ENCODE data around the gene RAB24.

RAB24 gene

GRCh38 chr5:177290816-177291596 is 12.5 kb downstream of the RAB24 start:
- Histone ChIP-seq H3K4me1 (ENCODE audit: control insufficient read depth, low read depth, low read length) (no peaks in the 10 kb centered on the region), H3K18ac (ENCODE audit: low read length) (no peak overlapping the region), H2BK5ac (ENCODE audit: low read length) (no peak overlapping the region), H2BK15ac (replicated peaks; ENCODE audit: low read depth) (no peak overlapping the region), H3K4me2 (ENCODE audit: low read length) (no peak overlapping the region), H3K27me3 (ENCODE audit: insufficient read depth, low read length, poor library complexity) (no peaks in the 10 kb centered on the region), H3K4me3 (ENCODE audit: low read length) (no peak overlapping the region), H3K36me3 (ENCODE audit: control insufficient read depth, insufficient read depth, low read length) (peaks cover 15% of the 10 kb centered on the region), H4K5ac (ENCODE audit: low read length) (no peak overlapping the region), H2BK120ac (ENCODE audit: low read depth, low read length) (no peak overlapping the region), H3K27ac (ENCODE audit: low read depth, low read length) (no peak overlapping the region), H2AK5ac (ENCODE audit: low read length) (no peak overlapping the region), H3K56ac (ENCODE audit: low read length) (no peak overlapping the region), H4K8ac (ENCODE audit: low read depth, low read length) (no peak overlapping the region), H3K79me2 (ENCODE audit: control insufficient read depth, insufficient read depth, low read length) (no peaks in the 10 kb centered on the region), H3K9ac (ENCODE audit: low read length) (no peak overlapping the region), H3K23ac (ENCODE audit: low read length) (no peak overlapping the region), H3K4ac (ENCODE audit: low read depth, low read length) (no peak overlapping the region), H3K79me1 (ENCODE audit: low read length) (peaks cover 1% of the 10 kb centered on the region)
- DNase-seq, result no peak
- WGBS (ENCODE audit: extremely low coverage, insufficient coverage, low lambda C conversion rate), result no CpG with 5 or more reads among the region's 12 CpGs

- H3K4me1 ChIP-seq (ENCODE audit: control insufficient read depth, low read depth, low read length), result no peaks in the 10 kb centered on the region
- H3K4me3 ChIP-seq (ENCODE audit: low read length), result no peak overlapping the region
- H3K79me1 ChIP-seq (ENCODE audit: low read length), result no peaks in the 10 kb centered on the region
- no peak overlapping the region for H2BK5ac ChIP-seq (ENCODE audit: low read length)
- no peak overlapping the region for H3K23ac ChIP-seq (ENCODE audit: low read length)
- no peak overlapping the region for H4K8ac ChIP-seq (ENCODE audit: low read depth, low read length)
- no peaks in the 10 kb centered on the region for H3K27me3 ChIP-seq (ENCODE audit: insufficient read depth, low read length, poor library complexity)
- DNase-seq, result no peak
- H2BK15ac ChIP-seq (replicated peaks; ENCODE audit: low read depth), result no peak overlapping the region
- no peak overlapping the region for H3K18ac ChIP-seq (ENCODE audit: low read length)
- H3K9ac ChIP-seq (ENCODE audit: low read length), result no peak overlapping the region
- H3K36me3 ChIP-seq (ENCODE audit: control insufficient read depth, insufficient read depth, low read length), result peaks cover 17% of the 10 kb centered on the region
- H4K5ac ChIP-seq (ENCODE audit: low read length), result no peak overlapping the region
- WGBS (ENCODE audit: extremely low coverage, insufficient coverage, low lambda C conversion rate), result no CpG with 5 or more reads among the region's 2 CpGs
- H3K4ac ChIP-seq (ENCODE audit: low read depth, low read length), result no peak overlapping the region
- no peak overlapping the region for H2AK5ac ChIP-seq (ENCODE audit: low read length)
- H3K56ac ChIP-seq (ENCODE audit: low read length), result no peak overlapping the region
- H3K4me2 ChIP-seq (ENCODE audit: low read length), result no peak overlapping the region
- H2BK120ac ChIP-seq (ENCODE audit: low read depth, low read length), result no peak overlapping the region
- no peak overlapping the region for H3K27ac ChIP-seq (ENCODE audit: low read depth, low read length)
- H3K79me2 ChIP-seq (ENCODE audit: control insufficient read depth, insufficient read depth, low read length), result no peaks in the 10 kb centered on the region
These were observed 15.3 kb downstream of the RAB24 start for GRCh38 chr5:177288191-177288590.

- no peak overlapping the region for H3K56ac ChIP-seq (ENCODE audit: low read length)
- no peak for DNase-seq
- H3K4me2 ChIP-seq (ENCODE audit: low read length), result no peak overlapping the region
- peaks cover 10% of the 10 kb centered on the region for H3K36me3 ChIP-seq (ENCODE audit: control insufficient read depth, insufficient read depth, low read length)
- no peaks in the 10 kb centered on the region for H3K79me2 ChIP-seq (ENCODE audit: control insufficient read depth, insufficient read depth, low read length)
- no peak overlapping the region for H3K23ac ChIP-seq (ENCODE audit: low read length)
- no peak overlapping the region for H4K8ac ChIP-seq (ENCODE audit: low read depth, low read length)
- H2BK5ac ChIP-seq (ENCODE audit: low read length), result no peak overlapping the region
- no peak overlapping the region for H3K4me3 ChIP-seq (ENCODE audit: low read length)
- H3K4me1 ChIP-seq (ENCODE audit: control insufficient read depth, low read depth, low read length), result no peaks in the 10 kb centered on the region
- no peak overlapping the region for H3K9ac ChIP-seq (ENCODE audit: low read length)
- H3K27me3 ChIP-seq (ENCODE audit: insufficient read depth, low read length, poor library complexity), result no peaks in the 10 kb centered on the region
- H2AK5ac ChIP-seq (ENCODE audit: low read length), result no peak overlapping the region
- no peak overlapping the region for H3K27ac ChIP-seq (ENCODE audit: low read depth, low read length)
- H3K18ac ChIP-seq (ENCODE audit: low read length), result no peak overlapping the region
- H2BK15ac ChIP-seq (replicated peaks; ENCODE audit: low read depth), result no peak overlapping the region
- WGBS (ENCODE audit: extremely low coverage, insufficient coverage, low lambda C conversion rate), result no CpG with 5 or more reads among the region's 1 CpG
- H2BK120ac ChIP-seq (ENCODE audit: low read depth, low read length), result no peak overlapping the region
- H4K5ac ChIP-seq (ENCODE audit: low read length), result no peak overlapping the region
- H3K4ac ChIP-seq (ENCODE audit: low read depth, low read length), result no peak overlapping the region
- H3K79me1 ChIP-seq (ENCODE audit: low read length), result no peaks in the 10 kb centered on the region
These were observed 26.6 kb downstream of the RAB24 start for GRCh38 chr5:177276886-177277285.

- no CpG with 5 or more reads among the region's 6 CpGs for WGBS (ENCODE audit: extremely low coverage, insufficient coverage, low lambda C conversion rate)
- Histone ChIP-seq H2BK15ac (replicated peaks; ENCODE audit: low read depth) (no peak overlapping the region), H4K5ac (ENCODE audit: low read length) (no peak overlapping the region), H3K79me2 (ENCODE audit: control insufficient read depth, insufficient read depth, low read length) (no peaks in the 10 kb centered on the region), H3K4me1 (ENCODE audit: control insufficient read depth, low read depth, low read length) (no peaks in the 10 kb centered on the region), H3K4me3 (ENCODE audit: low read length) (no peak overlapping the region), H3K79me1 (ENCODE audit: low read length) (no peaks in the 10 kb centered on the region), H2BK120ac (ENCODE audit: low read depth, low read length) (no peak overlapping the region), H3K23ac (ENCODE audit: low read length) (no peak overlapping the region), H3K4ac (ENCODE audit: low read depth, low read length) (no peak overlapping the region), H3K18ac (ENCODE audit: low read length) (no peak overlapping the region), H3K27me3 (ENCODE audit: insufficient read depth, low read length, poor library complexity) (no peaks in the 10 kb centered on the region), H2AK5ac (ENCODE audit: low read length) (no peak overlapping the region), H3K56ac (ENCODE audit: low read length) (no peak overlapping the region), H3K27ac (ENCODE audit: low read depth, low read length) (no peak overlapping the region), H3K36me3 (ENCODE audit: control insufficient read depth, insufficient read depth, low read length) (peaks cover 7% of the 10 kb centered on the region), H2BK5ac (ENCODE audit: low read length) (no peak overlapping the region), H4K8ac (ENCODE audit: low read depth, low read length) (no peak overlapping the region), H3K9ac (ENCODE audit: low read length) (no peak overlapping the region), H3K4me2 (ENCODE audit: low read length) (no peak overlapping the region)
- DNase-seq, result no peak
These were observed 27.6 kb downstream of the RAB24 start for GRCh38 chr5:177275883-177276282.

GRCh38 chr5:177271113-177271512 is 32.4 kb downstream of the RAB24 start:
- Histone ChIP-seq H2BK5ac (ENCODE audit: low read length) (no peak overlapping the region), H3K9ac (ENCODE audit: low read length) (no peak overlapping the region), H3K56ac (ENCODE audit: low read length) (no peak overlapping the region), H3K18ac (ENCODE audit: low read length) (no peak overlapping the region), H4K5ac (ENCODE audit: low read length) (no peak overlapping the region), H3K36me3 (ENCODE audit: control insufficient read depth, insufficient read depth, low read length) (peaks cover 6% of the 10 kb centered on the region), H2AK5ac (ENCODE audit: low read length) (no peak overlapping the region), H3K4me3 (ENCODE audit: low read length) (no peak overlapping the region), H3K4me2 (ENCODE audit: low read length) (no peak overlapping the region), H3K27ac (ENCODE audit: low read depth, low read length) (no peak overlapping the region), H3K4ac (ENCODE audit: low read depth, low read length) (no peak overlapping the region), H3K79me2 (ENCODE audit: control insufficient read depth, insufficient read depth, low read length) (no peaks in the 10 kb centered on the region), H2BK15ac (replicated peaks; ENCODE audit: low read depth) (no peak overlapping the region), H3K4me1 (ENCODE audit: control insufficient read depth, low read depth, low read length) (no peaks in the 10 kb centered on the region), H2BK120ac (ENCODE audit: low read depth, low read length) (no peak overlapping the region), H4K8ac (ENCODE audit: low read depth, low read length) (no peak overlapping the region), H3K79me1 (ENCODE audit: low read length) (no peaks in the 10 kb centered on the region), H3K27me3 (ENCODE audit: insufficient read depth, low read length, poor library complexity) (no peaks in the 10 kb centered on the region), H3K23ac (ENCODE audit: low read length) (no peak overlapping the region)
- WGBS (ENCODE audit: extremely low coverage, insufficient coverage, low lambda C conversion rate), result no CpG with 5 or more reads among the region's 4 CpGs
- no peak for DNase-seq

- H2AK5ac ChIP-seq (ENCODE audit: low read length), result no peak overlapping the region
- no peak for DNase-seq
- no peaks in the 10 kb centered on the region for H3K27me3 ChIP-seq (ENCODE audit: insufficient read depth, low read length, poor library complexity)
- no peak overlapping the region for H3K56ac ChIP-seq (ENCODE audit: low read length)
- H3K18ac ChIP-seq (ENCODE audit: low read length), result no peak overlapping the region
- H3K27ac ChIP-seq (ENCODE audit: low read depth, low read length), result no peak overlapping the region
- no peak overlapping the region for H3K23ac ChIP-seq (ENCODE audit: low read length)
- no peak overlapping the region for H3K4me2 ChIP-seq (ENCODE audit: low read length)
- no peak overlapping the region for H3K4ac ChIP-seq (ENCODE audit: low read depth, low read length)
- H2BK15ac ChIP-seq (replicated peaks; ENCODE audit: low read depth), result no peak overlapping the region
- H4K5ac ChIP-seq (ENCODE audit: low read length), result no peak overlapping the region
- H3K79me2 ChIP-seq (ENCODE audit: control insufficient read depth, insufficient read depth, low read length), result no peaks in the 10 kb centered on the region
- H3K79me1 ChIP-seq (ENCODE audit: low read length), result no peaks in the 10 kb centered on the region
- no peak overlapping the region for H2BK5ac ChIP-seq (ENCODE audit: low read length)
- no CpG with 5 or more reads among the region's 3 CpGs for WGBS (ENCODE audit: extremely low coverage, insufficient coverage, low lambda C conversion rate)
- H2BK120ac ChIP-seq (ENCODE audit: low read depth, low read length), result no peak overlapping the region
- H3K9ac ChIP-seq (ENCODE audit: low read length), result no peak overlapping the region
- H4K8ac ChIP-seq (ENCODE audit: low read depth, low read length), result no peak overlapping the region
- H3K36me3 ChIP-seq (ENCODE audit: control insufficient read depth, insufficient read depth, low read length), result peaks cover 7% of the 10 kb centered on the region
- no peaks in the 10 kb centered on the region for H3K4me1 ChIP-seq (ENCODE audit: control insufficient read depth, low read depth, low read length)
- no peak overlapping the region for H3K4me3 ChIP-seq (ENCODE audit: low read length)
These were observed 32.9 kb downstream of the RAB24 start for GRCh38 chr5:177270653-177271052.

Data from mesendoderm (in vitro differentiated cells).